Retina (tissue), 1 donor: Measurements from ENCODE around the gene HAUS7.

Source experiments
- DNase-seq: peaks from one replicate; pipeline ENCODE4 v3.0.0-alpha.2; 2016

The HAUS7 gene

GRCh38 chrX:153475751-153476281, 5.4 kb upstream of the HAUS7 start:
- no peak for DNase-seq

- DNase-seq = no peak
Observed at GRCh38 chrX:153475271-153475670, 4.9 kb upstream of the HAUS7 start.

- peak; percentile 59 for DNase-seq
Observed at GRCh38 chrX:153474718-153475117, 4.3 kb upstream of the HAUS7 start.

GRCh38 chrX:153474266-153474665, 3.9 kb upstream of the HAUS7 start:
- no peak for DNase-seq

- no peak for DNase-seq
Observed at GRCh38 chrX:153473126-153473525, 2.8 kb upstream of the HAUS7 start.

- DNase-seq = no peak
Observed at GRCh38 chrX:153471663-153472280, 1.4 kb upstream of the HAUS7 start.

GRCh38 chrX:153469811-153470410, 465 bp downstream of the HAUS7 start:
- DNase-seq = no peak

- no peak for DNase-seq
Observed at GRCh38 chrX:153468008-153468580, 2.3 kb downstream of the HAUS7 start.

GRCh38 chrX:153465691-153466380, 4.5 kb downstream of the HAUS7 start:
- no peak for DNase-seq

- no peak for DNase-seq
Observed at GRCh38 chrX:153464116-153464515, 6.3 kb downstream of the HAUS7 start.

- DNase-seq = no peak
Observed at GRCh38 chrX:153463556-153463955, 6.8 kb downstream of the HAUS7 start.

GRCh38 chrX:153463031-153463430, 7.3 kb downstream of the HAUS7 start:
- DNase-seq = no peak

GRCh38 chrX:153462291-153462690, 8.1 kb downstream of the HAUS7 start:
- no peak for DNase-seq

- DNase-seq = peak; percentile 36
Observed at GRCh38 chrX:153460826-153461225, 9.6 kb downstream of the HAUS7 start.

- DNase-seq = no peak
Observed at GRCh38 chrX:153459986-153460385, 10.4 kb downstream of the HAUS7 start.

- DNase-seq = no peak
Observed at GRCh38 chrX:153458476-153458875, 11.9 kb downstream of the HAUS7 start.

GRCh38 chrX:153457827-153458466, 12.4 kb downstream of the HAUS7 start:
- no peak for DNase-seq

GRCh38 chrX:153457136-153457825, 13.1 kb downstream of the HAUS7 start:
- DNase-seq = no peak

- DNase-seq = no peak
Observed at GRCh38 chrX:153456704-153457103, 13.7 kb downstream of the HAUS7 start.

- DNase-seq = no peak
Observed at GRCh38 chrX:153456161-153456560, 14.2 kb downstream of the HAUS7 start.

- no peak for DNase-seq
Observed at GRCh38 chrX:153455571-153455970, 14.8 kb downstream of the HAUS7 start.

GRCh38 chrX:153454901-153455550, 15.3 kb downstream of the HAUS7 start:
- no peak for DNase-seq
